HL-60/S4 treated with retinoic acid at 250 ng/mL for 4 days and 3 days (cell line): Measurements from ENCODE around the gene NCOA7.

Source experiments
- in situ Hi-C: fragments of 300-500 bp; cut with MboI; formaldehyde crosslinking; loops from 2 replicates; pipeline ENCODE4 v1.7.0; 2022; ENCODE audit warnings: low sequenced_read_pairs

Gene NCOA7

GRCh38 chr6:125808591-125808990, 17.8 kb downstream of the NCOA7 start:
- in situ Hi-C loops: no loop called here

GRCh38 chr6:125809570-125810170, 18.9 kb downstream of the NCOA7 start:
- in situ Hi-C loops: no loop called here

GRCh38 chr6:125810445-125810844, 19.7 kb downstream of the NCOA7 start:
- in situ Hi-C loops: no loop called here

GRCh38 chr6:125811259-125811658, 20.5 kb downstream of the NCOA7 start:
- in situ Hi-C loops: no loop called here

GRCh38 chr6:125812394-125813292, 21.9 kb downstream of the NCOA7 start:
- in situ Hi-C loops: no loop called here

- in situ Hi-C loops: no loop called here
These were observed 23.7 kb downstream of the NCOA7 start for GRCh38 chr6:125814481-125814880.

- in situ Hi-C loops: no loop called here
These were observed 24.5 kb downstream of the NCOA7 start for GRCh38 chr6:125815080-125815910.

GRCh38 chr6:125816828-125817280, 26.1 kb downstream of the NCOA7 start:
- in situ Hi-C loops: no loop called here

- in situ Hi-C loops: no loop called here
These were observed 27.5 kb downstream of the NCOA7 start for GRCh38 chr6:125818225-125818657.

GRCh38 chr6:125818772-125819260, 28.1 kb downstream of the NCOA7 start:
- in situ Hi-C loops: no loop called here

- in situ Hi-C loops: no loop called here
These were observed 29.0 kb downstream of the NCOA7 start for GRCh38 chr6:125819535-125820326.

- in situ Hi-C loops: no loop called here
These were observed 31.1 kb downstream of the NCOA7 start for GRCh38 chr6:125821825-125822281.

- in situ Hi-C loops: no loop called here
These were observed 32.4 kb downstream of the NCOA7 start for GRCh38 chr6:125823180-125823579.

- in situ Hi-C loops: no loop called here
These were observed 34.4 kb downstream of the NCOA7 start for GRCh38 chr6:125824946-125825771.

GRCh38 chr6:125826695-125827463, 36.1 kb downstream of the NCOA7 start:
- in situ Hi-C loops: no loop called here

GRCh38 chr6:125827788-125828320, 37.1 kb downstream of the NCOA7 start:
- in situ Hi-C loops: no loop called here

GRCh38 chr6:125828476-125829039, 37.8 kb downstream of the NCOA7 start:
- in situ Hi-C loops: no loop called here

GRCh38 chr6:125829433-125829832, 38.7 kb downstream of the NCOA7 start:
- in situ Hi-C loops: no loop called here
